HG02870 (cell line): ENCODE results near the gene GEMIN7.
A peak's percentile ranks its signal among the peaks of the same experiment; 100 is the strongest.

ENCODE experiments used
- ATAC-seq: cut with Tn5 transposase; IDR thresholded peaks from one replicate; pipeline ENCODE4 v1.9.1; 2021; ENCODE audit warnings: mild to moderate bottlenecking, moderate library complexity; ENCODE audit not compliant: unreplicated experiment

Gene GEMIN7

DNA sequence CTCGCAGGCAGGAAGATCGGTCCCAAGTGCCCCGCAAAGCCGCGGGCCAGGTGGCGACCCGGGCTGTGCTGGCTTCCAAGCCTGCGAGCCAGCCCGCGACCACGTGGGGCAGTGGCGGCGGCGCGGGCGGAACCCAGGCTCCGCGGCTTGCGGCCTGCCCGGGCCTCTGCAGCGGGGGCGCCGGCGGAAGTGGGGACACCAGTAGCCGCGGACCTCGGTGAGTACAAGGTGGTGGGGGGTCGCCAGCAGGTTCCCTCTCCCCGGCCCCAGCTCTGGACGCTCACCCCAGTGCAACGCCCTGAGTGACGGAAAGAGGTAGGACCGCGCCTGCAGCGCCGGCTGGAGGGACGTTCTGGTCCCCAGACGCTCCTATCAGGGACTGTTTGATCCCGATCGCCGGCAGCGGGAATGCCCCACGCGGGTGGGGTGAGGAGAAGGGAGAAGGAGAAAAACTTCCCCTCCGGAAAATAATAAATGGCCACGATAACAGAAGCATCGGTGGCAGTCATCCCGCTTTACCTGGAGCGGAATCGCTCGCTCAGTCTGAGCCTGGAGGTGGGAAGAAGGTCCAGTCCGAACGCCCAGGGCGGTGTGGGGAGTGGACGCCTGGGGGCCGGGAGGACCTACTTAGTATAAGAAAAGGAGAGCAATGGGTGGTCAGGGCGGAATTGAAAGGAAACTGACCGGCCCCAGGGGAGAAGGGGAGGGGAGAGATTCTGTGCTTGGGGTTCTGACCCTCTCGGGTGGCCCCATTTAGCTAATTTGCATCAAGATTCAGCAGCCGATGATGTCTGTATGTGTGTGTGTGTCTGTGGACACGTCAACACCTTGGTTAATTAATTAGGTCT lies at the start of gene GEMIN7:
Gene GEMIN7, plus strand, starts transcription at position 198 of the 848 bp plus-strand sequence. CDS start 10,855 bp downstream, outside the sequence.
- ATAC-seq = no peak

DNA sequence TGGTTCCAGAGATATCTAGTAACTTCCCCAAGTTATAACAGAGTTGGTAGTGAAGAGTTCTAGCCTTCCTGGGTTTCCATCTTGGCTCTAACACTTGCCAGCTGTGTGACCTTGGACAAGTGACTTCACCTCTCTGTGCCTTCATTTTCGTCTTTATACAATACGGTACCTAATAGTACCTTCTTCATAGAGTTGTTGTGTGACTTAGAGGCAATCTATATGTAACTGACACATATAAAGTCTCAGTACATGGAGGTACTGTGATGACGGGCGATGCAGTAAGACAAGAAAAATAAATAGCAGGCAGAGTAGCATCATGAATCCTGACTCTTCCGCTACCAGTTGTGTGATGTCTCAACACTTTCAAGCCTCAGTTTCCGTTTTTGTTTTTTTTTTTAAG lies 48.2 kb upstream of the GEMIN7 start:
- no peak for ATAC-seq

- no peak for ATAC-seq
Measured at GRCh38 chr19:45032421-45032820, 46.6 kb upstream of the GEMIN7 start.

GRCh38 chr19:45035755-45036154 lies 43.3 kb upstream of the GEMIN7 start:
- no peak for ATAC-seq

DNA sequence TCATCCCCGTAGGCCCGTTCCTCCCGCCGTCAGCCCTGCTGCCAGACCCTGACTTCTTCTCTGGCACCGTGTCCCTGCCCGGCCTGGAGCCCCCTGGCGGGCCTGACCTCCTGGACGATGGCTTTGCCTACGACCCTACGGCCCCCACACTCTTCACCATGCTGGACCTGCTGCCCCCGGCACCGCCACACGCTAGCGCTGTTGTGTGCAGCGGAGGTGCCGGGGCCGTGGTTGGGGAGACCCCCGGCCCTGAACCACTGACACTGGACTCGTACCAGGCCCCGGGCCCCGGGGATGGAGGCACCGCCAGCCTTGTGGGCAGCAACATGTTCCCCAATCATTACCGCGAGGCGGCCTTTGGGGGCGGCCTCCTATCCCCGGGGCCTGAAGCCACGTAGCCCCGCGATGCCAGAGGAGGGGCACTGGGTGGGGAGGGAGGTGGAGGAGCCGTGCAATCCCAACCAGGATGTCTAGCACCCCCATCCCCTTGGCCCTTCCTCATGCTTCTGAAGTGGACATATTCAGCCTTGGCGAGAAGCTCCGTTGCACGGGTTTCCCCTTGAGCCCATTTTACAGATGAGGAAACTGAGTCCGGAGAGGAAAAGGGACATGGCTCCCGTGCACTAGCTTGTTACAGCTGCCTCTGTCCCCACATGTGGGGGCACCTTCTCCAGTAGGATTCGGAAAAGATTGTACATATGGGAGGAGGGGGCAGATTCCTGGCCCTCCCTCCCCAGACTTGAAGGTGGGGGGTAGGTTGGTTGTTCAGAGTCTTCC lies 41.5 kb upstream of the GEMIN7 start:
- no peak for ATAC-seq

DNA sequence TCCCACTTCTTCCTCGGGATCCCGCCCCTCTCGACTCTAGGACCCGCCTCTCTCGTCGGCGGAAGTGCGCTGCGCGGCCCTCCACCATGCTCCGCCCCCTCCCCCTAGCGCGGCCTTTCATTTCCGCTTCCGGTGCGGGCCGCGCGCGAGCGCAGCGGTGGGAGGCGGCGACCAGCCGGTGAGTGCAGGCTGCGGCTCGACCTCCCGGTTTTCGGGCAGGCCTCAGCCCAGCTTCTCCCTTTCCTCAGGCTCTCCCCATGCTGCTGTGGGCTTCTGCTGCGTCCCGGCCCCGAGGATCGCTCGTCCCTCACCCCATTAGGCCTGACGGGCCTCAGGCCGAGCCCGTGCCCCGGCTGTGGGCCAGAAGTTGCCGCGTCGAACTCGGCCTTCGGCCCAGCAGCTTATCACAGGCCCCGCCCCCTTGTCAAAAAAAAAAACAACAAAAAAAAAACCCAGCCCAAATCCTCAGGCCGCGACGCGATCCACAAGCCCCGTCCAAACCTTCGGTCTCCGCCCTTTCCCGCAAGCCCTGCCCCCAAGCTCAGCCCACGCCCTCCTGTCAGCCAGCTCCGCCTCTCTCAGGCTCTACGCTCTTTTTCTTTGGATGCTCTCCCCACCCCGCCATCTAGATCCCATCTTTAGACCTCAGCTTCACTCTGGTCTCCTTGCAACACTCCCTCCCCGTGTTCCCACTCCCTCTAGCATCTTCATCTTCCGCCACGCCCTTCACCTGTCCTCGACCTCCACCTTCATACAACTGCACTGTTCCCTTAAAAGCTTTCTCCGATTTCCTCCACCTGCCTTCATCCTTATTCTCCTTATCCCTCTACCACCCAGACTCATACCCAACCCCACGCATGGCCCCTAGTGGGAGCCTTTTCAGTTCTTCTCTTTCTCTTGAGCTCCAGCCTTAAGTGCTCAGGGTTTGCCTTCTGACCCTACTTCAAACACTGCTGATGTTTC lies 39.8 kb upstream of the GEMIN7 start, which contains the start of gene CLASRP:
Gene CLASRP, plus strand, starts transcription at position 115 of the 963 bp plus-strand sequence. CDS start 1,168 bp downstream, outside the sequence.
- peak; percentile 80 for ATAC-seq

DNA sequence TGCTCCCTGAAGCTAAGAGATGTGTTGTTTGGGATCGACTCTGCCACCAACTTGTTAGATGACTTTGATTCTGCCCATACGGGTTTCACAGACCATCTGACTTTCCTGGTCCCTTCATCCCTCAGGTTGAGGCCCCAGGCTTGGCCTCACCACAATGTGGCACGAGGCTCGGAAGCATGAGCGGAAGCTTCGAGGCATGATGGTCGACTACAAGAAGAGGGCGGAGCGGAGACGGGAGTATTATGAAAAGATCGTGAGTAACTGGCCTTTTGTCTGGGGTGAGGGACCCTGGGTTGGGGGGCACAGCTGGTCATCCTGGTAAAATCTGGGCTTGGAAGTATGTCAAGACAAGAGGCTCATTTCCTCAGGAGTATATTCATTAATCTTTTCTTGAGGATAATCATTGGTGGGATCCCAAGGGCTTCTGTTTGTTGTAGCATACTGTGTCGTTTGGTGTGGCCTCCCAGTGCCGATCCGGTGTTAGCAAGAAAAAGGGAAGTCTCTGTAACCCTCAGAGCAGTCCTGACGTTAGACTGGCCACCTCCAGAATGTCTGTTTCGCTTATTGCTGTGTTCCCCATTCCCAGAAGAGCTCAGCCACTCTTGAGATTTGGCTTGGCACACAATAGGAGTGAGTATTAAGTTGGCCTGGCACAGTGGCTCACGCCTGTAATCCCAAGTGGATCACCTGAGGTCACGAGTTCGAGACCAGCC lies 38.8 kb upstream of the GEMIN7 start:
- no peak for ATAC-seq

DNA sequence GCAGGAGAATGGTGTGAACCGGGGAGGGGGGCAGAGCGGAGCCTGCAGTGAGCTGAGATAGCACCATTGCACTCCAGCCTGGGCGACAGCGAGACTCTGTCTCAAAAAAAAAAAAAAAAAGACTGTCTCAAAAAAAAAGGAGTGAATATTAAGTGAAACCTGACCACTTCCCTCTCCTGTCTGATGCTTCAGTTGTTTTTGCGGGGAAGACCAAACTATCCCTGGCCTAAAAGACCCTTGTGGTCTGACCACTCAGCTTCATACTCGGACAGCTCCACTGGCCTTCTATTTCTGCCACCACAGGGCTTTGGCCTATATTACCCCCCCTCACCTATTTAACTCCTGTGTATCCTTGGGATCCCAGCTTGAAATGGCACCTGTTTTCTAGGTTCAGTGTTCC lies 37.9 kb upstream of the GEMIN7 start:
- ATAC-seq = no peak

GRCh38 chr19:45045671-45046353 lies 33.2 kb upstream of the GEMIN7 start:
- ATAC-seq = no peak

DNA sequence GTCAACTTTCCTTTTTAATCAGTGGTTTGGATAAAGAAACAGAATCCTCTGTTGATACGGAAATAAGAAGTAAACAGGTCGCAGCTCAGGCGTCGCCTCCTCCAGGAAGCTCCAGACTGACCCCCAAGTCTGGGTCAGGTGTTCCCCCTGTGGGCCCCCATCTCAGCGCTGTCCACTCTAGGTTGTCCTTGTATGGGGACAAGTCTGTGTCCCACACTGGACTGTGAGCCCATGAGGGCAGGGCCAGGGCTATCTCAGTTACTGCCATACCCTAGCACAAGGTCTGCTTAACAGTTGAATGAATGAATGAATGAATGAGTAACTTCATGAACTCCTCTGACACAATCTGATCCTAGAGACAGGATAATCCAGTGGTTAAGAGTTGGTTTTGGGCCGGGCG lies 32.7 kb upstream of the GEMIN7 start:
- no peak for ATAC-seq

DNA sequence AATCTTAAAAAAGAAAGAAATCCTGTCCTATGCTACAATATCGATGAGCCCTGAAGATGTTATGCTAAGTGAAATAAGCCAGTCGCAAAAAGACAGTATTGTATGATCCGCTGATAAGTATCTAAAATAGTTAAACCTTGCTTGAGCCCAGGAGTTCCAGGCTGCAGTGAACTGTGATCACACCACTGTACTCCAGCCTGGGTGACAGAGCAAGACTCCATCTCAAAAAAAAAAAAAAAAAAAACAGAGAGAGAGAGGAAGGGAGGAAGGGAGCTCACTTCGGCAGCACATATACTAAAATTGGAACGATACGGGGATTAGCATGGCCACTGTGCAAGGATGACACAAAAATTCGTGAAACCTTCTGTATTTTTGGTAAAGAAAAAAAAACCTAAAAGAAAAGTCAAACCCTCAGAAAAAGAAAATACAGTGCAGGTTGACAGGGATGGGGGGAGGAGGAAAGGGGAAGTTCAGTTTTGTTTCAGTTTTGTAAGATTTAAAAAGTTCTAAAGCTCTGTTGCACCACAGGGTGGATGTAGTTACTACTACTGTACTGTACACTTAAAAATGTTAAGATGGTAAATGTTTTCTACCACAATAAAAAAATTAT lies 31.8 kb upstream of the GEMIN7 start:
- ATAC-seq = no peak

- ATAC-seq = no peak
Measured at GRCh38 chr19:45049073-45049736, 29.9 kb upstream of the GEMIN7 start.

- ATAC-seq = no peak
Measured at GRCh38 chr19:45050036-45050435, 29.0 kb upstream of the GEMIN7 start.

DNA sequence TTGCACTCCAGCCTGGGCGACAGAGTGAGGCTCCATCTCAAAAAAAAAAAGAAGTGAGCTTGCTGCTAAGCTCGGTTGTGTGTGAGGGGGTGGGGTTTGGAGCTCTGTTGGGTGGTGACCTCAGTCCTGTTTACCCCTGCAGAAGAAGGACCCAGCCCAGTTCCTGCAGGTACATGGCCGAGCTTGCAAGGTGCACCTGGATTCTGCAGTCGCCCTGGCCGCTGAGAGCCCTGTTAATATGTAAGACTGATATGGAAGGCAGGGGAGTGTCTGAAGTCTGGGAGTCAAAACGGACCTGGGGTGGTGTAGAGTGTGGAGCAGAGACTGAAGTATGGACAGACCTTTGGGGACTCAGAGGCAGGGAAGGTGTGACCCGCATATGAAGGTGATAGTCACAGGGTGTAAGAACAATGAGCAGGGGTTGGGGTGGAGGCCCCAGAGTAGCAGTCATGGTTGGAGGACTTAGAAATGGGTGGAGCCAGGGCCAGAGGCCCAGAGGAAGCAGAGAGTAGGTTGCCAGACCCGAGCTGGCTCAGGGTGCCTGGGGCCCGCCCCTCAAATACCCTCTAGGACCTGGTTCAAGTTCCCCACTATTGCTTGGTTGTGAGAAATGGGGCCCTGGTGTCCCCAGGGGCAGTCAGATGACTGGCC lies 27.0 kb upstream of the GEMIN7 start:
- no peak for ATAC-seq

DNA sequence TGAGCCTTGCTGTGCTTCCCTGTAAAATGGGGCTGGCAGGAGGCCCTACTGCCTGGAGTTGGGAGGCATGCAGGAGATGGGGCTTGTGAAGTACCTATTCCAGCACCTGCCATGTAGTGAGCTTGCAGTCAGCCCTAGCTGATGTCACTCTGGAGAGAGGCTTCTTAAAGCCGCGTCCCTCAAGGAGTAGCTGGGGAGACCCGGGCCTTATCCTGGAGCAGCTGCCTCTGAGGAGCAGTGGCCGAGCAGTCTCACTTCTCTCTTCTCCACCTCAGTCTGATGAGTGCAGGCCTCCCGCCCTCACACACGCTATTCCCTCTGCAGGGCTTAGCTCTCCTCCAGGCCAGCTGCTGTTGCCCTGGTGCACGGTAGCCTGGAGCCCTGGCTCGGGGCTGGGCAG lies 22.2 kb upstream of the GEMIN7 start:
- no peak for ATAC-seq

DNA sequence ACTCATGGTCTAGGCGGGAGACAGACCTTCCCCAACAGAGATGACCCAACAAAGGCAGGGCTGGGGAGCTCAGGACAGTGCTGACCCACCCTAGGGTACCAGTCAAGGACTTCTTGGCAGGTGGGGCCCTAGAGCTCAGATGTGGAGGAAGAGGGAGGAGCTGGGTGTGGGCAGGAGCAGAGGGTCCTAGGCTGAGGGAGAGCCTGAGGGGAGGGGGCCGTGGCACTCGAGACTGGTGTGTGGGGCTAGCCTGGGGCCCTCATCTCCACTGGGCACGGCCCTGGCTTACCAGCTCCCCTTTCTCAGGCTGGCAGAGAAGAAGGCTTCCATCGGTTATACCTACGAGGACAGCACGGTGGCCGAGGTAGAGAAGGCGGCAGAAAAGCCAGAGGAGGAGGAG lies 21.6 kb upstream of the GEMIN7 start:
- ATAC-seq = no peak

DNA sequence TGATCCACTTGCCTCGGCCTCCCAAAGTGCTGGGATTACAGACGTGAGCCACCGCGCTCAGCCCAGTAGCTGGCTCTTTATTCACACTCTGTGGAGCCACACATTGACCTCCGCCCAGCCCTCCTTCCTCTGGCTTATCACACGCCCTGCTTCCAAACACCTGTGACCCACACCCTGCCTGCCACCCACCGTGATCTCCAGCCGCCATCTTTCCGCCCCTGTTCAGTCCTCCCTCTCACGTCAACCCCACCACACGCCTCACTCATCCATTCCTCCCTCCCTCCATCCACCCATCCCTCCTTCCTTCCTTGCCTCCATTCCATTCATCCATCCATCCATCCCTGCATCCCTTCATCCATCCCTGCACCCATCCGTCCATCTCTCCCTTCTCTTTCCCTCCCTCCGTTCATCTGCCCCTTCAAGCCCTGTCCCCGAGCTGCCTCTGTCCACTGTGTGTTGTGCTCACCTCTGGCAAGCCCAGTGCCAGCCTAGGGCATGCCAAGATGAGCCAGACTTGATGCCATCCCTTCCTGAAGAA lies 20.4 kb upstream of the GEMIN7 start:
- ATAC-seq = no peak
